Activated CD8-positive, alpha-beta memory T cell treated with anti-CD3 and anti-CD28 coated beads for 36 hours (primary cell): ENCODE results near the gene NEGR1. TPM values are rescaled to one million over a fixed set of nuclear protein-coding genes. Genes with fewer than 3 reads are reported as not detected.

ENCODE experiments used
- CTCF ChIA-PET: fragments of 350-600 bp; sonication (Branson Sonifier 250); formaldehyde crosslinking; loops from one replicate; lab custom pipeline; 2021; ENCODE audit warnings: antibody characterized with exemption; lab: Charles Lee
- POLR2A ChIA-PET: fragments of 350-600 bp; sonication (Branson Sonifier 250); formaldehyde crosslinking; loops from one replicate; lab custom pipeline; 2021; ENCODE audit warnings: antibody characterized with exemption; lab: Charles Lee
- total RNA-seq, 2 experiments: library from RNA; stranded (reverse); gene quantifications; one replicate each; pipeline ENCODE4 v1.2.3, GENCODE V29; 2021

The NEGR1 gene
- total RNA-seq, 2 experiments from 2014 or later: not detected

GRCh38 chr1:72137656-72138055, 144.7 kb downstream of the NEGR1 start:
- ChIA-PET CTCF (no interaction called here), POLR2A (no interaction called here)

- ChIA-PET POLR2A (no interaction called here), CTCF (no interaction called here)
Observed at GRCh38 chr1:72129869-72130268, 152.5 kb downstream of the NEGR1 start.

GRCh38 chr1:72122099-72122880, 160.0 kb downstream of the NEGR1 start:
- POLR2A ChIA-PET: no interaction called here

GRCh38 chr1:72119491-72119890, 162.8 kb downstream of the NEGR1 start:
- ChIA-PET CTCF (no interaction called here), POLR2A (no interaction called here)

More at GRCh38 chr1:72122099-72122880, 160.0 kb downstream of the NEGR1 start:
- CTCF ChIA-PET: no interaction called here

- ChIA-PET CTCF (no interaction called here), POLR2A (no interaction called here)
Observed at GRCh38 chr1:72117621-72118020, 164.7 kb downstream of the NEGR1 start.

- CTCF ChIA-PET: no interaction called here
Observed at GRCh38 chr1:72115290-72115689, 167.0 kb downstream of the NEGR1 start.

GRCh38 chr1:72111662-72112061, 170.7 kb downstream of the NEGR1 start:
- CTCF ChIA-PET: no interaction called here
- POLR2A ChIA-PET: no interaction called here

More at GRCh38 chr1:72115290-72115689, 167.0 kb downstream of the NEGR1 start:
- POLR2A ChIA-PET: no interaction called here

- ChIA-PET POLR2A (no interaction called here), CTCF (interaction anchor here (0.6 kb wide), 1 partner anchor 303 kb away, joined by 3 read pairs; no protein-coding TSS in a partner anchor)
Observed at GRCh38 chr1:72109916-72110315, 172.4 kb downstream of the NEGR1 start.

- POLR2A ChIA-PET: no interaction called here
Observed at GRCh38 chr1:72105201-72105600, 177.1 kb downstream of the NEGR1 start.

GRCh38 chr1:72101840-72102632, 180.3 kb downstream of the NEGR1 start:
- CTCF ChIA-PET: no interaction called here

More at GRCh38 chr1:72105201-72105600, 177.1 kb downstream of the NEGR1 start:
- CTCF ChIA-PET: no interaction called here

GRCh38 chr1:72100771-72101170, 181.6 kb downstream of the NEGR1 start:
- POLR2A ChIA-PET: no interaction called here
- CTCF ChIA-PET: no interaction called here

More at GRCh38 chr1:72101840-72102632, 180.3 kb downstream of the NEGR1 start:
- POLR2A ChIA-PET: no interaction called here

- POLR2A ChIA-PET: no interaction called here
- CTCF ChIA-PET: no interaction called here
Observed at GRCh38 chr1:72097851-72098570, 184.3 kb downstream of the NEGR1 start.

- ChIA-PET POLR2A (no interaction called here), CTCF (no interaction called here)
Observed at GRCh38 chr1:72094209-72094608, 188.1 kb downstream of the NEGR1 start.

- ChIA-PET POLR2A (no interaction called here), CTCF (no interaction called here)
Observed at GRCh38 chr1:72086394-72086793, 195.9 kb downstream of the NEGR1 start.

GRCh38 chr1:72075425-72075824, 206.9 kb downstream of the NEGR1 start:
- CTCF ChIA-PET: no interaction called here
- POLR2A ChIA-PET: no interaction called here

- POLR2A ChIA-PET: no interaction called here
- CTCF ChIA-PET: no interaction called here
Observed at GRCh38 chr1:72066431-72066830, 215.9 kb downstream of the NEGR1 start.

- ChIA-PET CTCF (no interaction called here), POLR2A (no interaction called here)
Observed at GRCh38 chr1:72064196-72065075, 217.9 kb downstream of the NEGR1 start.

- CTCF ChIA-PET: no interaction called here
- POLR2A ChIA-PET: no interaction called here
Observed at GRCh38 chr1:72063364-72064044, 218.8 kb downstream of the NEGR1 start.
